ENCODE data around the gene SUPT5H.
"Not testable (repeated sequence)": the region's sequence is repeated elsewhere in the genome, so short reads cannot be mapped to it uniquely, and the experiment has no call there.

Gene SUPT5H

GRCh38 chr19:39426170-39426569, 19.2 kb upstream of the SUPT5H start:
- DNase-seq, result no peak

GRCh38 chr19:39427707-39428106, 17.7 kb upstream of the SUPT5H start:
- DNase-seq, result no peak

- no peak for DNase-seq
These were observed 16.9 kb upstream of the SUPT5H start for GRCh38 chr19:39428283-39429112.

GRCh38 chr19:39430675-39431593, 14.4 kb upstream of the SUPT5H start:
- DNase-seq, result peak; percentile 100

GRCh38 chr19:39432677-39433025, 12.7 kb upstream of the SUPT5H start:
- DNase-seq, result peak; percentile 66

- DNase-seq, result no peak
These were observed 11.8 kb upstream of the SUPT5H start for GRCh38 chr19:39433480-39434079.

GRCh38 chr19:39434123-39435076, 11.0 kb upstream of the SUPT5H start:
- no peak for DNase-seq

- DNase-seq, result peak; percentile 100
These were observed 9.7 kb upstream of the SUPT5H start, which contains the start of gene RPS16 for GRCh38 chr19:39435499-39436349. Gene RPS16 (minus strand): TSS chr19:39435949. CDS start chr19:39435895, 54 bp downstream.

GRCh38 chr19:39436350-39436716, 9.0 kb upstream of the SUPT5H start:
- DNase-seq, result no peak

- no peak for DNase-seq
These were observed 7.0 kb upstream of the SUPT5H start for GRCh38 chr19:39438270-39438934.

GRCh38 chr19:39444598-39445195, 685 bp upstream of the SUPT5H start:
- DNase-seq, result peak; percentile 68

GRCh38 chr19:39446365-39447084, 1.1 kb downstream of the SUPT5H start:
- DNase-seq, result no peak

- DNase-seq, result no peak
These were observed 2.9 kb downstream of the SUPT5H start for GRCh38 chr19:39448271-39448670.

- DNase-seq, result no peak
These were observed 3.9 kb downstream of the SUPT5H start for GRCh38 chr19:39449116-39449797.

- DNase-seq, result not testable (repeated sequence)
These were observed 5.9 kb downstream of the SUPT5H start for GRCh38 chr19:39451257-39451656.

- DNase-seq, result no peak
These were observed 18.0 kb downstream of the SUPT5H start for GRCh38 chr19:39463403-39463802.

- no peak for DNase-seq
These were observed 20.8 kb downstream of the SUPT5H start for GRCh38 chr19:39465956-39466747.

GRCh38 chr19:39467941-39468340, 22.6 kb downstream of the SUPT5H start:
- DNase-seq, result no peak

Data from DMS53 (cell line).